SK-MEL-5 (cell line): ENCODE measurements around the gene PACSIN2. TPM values are rescaled to one million over a fixed set of nuclear protein-coding genes. Genes with fewer than 3 reads are reported as not detected.

ENCODE experiments used
- total RNA-seq: library from RNA; depleted of rRNA; stranded (reverse); fragments of >200 nt; shearing (Covaris generic); gene quantifications from 2 replicates; pipeline ENCODE4 v1.2.3, GENCODE V29; 2014; rRNA removed

The PACSIN2 gene
- total RNA-seq, 1 experiment from 2014 or later: 210 TPM

Other genes with a start within 250 kb of the PACSIN2 start
- gene ARFGAP3, start 157.9 kb downstream of the PACSIN2 start, total RNA-seq: 40.1 and 45.1 TPM in 2 replicates
- 5.8 and 6.2 TPM in 2 replicates for gene TTLL1, start 74.2 kb upstream of the PACSIN2 start, total RNA-seq
- 8.0 and 9.2 TPM in 2 replicates for gene BIK, start 95.6 kb upstream of the PACSIN2 start, total RNA-seq
- gene MCAT, start 128.2 kb upstream of the PACSIN2 start, total RNA-seq: 14.7 and 17.3 TPM in 2 replicates
- 227 and 244 TPM in 2 replicates for gene TSPO, start 136.4 kb upstream of the PACSIN2 start, total RNA-seq
- gene TTLL12, start 172.0 kb upstream of the PACSIN2 start, total RNA-seq: 68.9 and 79.4 TPM in 2 replicates